Common myeloid progenitor, CD34-positive (primary cell): ENCODE data around the gene C11orf71.

Source experiments
- CTCF ChIA-PET: fragments of 350-600 bp; sonication (Branson Sonifier 250); formaldehyde crosslinking; loops from one replicate; lab custom pipeline; 2021; ENCODE audit warnings: antibody characterized with exemption; lab: Charles Lee
- POLR2A ChIA-PET: fragments of 350-600 bp; sonication (Branson Sonifier 250); formaldehyde crosslinking; loops from one replicate; lab custom pipeline; 2021; ENCODE audit warnings: antibody characterized with exemption; lab: Charles Lee
- DNase-seq, 3 donors: peaks; one replicate each; pipeline versions ENCODE4 v3.0.0 to v3.0.0-alpha.2; 2013
- H3K27ac ChIP-seq, 2 experiments: 1 replicate in 1 of 2; 2 replicates in 1 of 2; pipeline ENCODE4 v1.7.0; 2013; ENCODE audit warnings: inconsistent platforms in 2 of 2, low read length in 2 of 2, mild to moderate bottlenecking in 2 of 2, low read depth in 1 of 2, moderate library complexity in 1 of 2; ENCODE audit not compliant: severe bottlenecking in 2 of 2, insufficient read depth in 1 of 2, poor library complexity in 1 of 2
- H3K27me3 ChIP-seq, 5 experiments: replicated peaks in 2 of 5; 1 replicate in 3 of 5; 2 replicates in 2 of 5; pipeline versions ENCODE4 v1.6.1 to v1.7.0; 2013; ENCODE audit warnings: low read length in 4 of 5, mild to moderate bottlenecking in 2 of 5, moderate library complexity in 2 of 5, inconsistent platforms in 1 of 5; ENCODE audit not compliant: insufficient read depth in 5 of 5, control insufficient read depth in 4 of 5
- H3K36me3 ChIP-seq, 4 experiments: 1 replicate in 2 of 4; 2 replicates in 2 of 4; pipeline versions ENCODE4 v1.6.1 to v1.7.0; 2013; ENCODE audit warnings: low read length in 3 of 4, control low read depth in 1 of 4, mild to moderate bottlenecking in 1 of 4; ENCODE audit not compliant: control insufficient read depth in 4 of 4, insufficient read depth in 4 of 4
- H3K4me1 ChIP-seq, 4 experiments: 1 replicate in 3 of 4; 2 replicates in 1 of 4; pipeline versions ENCODE4 v1.6.1 to v1.7.1; 2013; ENCODE audit warnings: low read length in 3 of 4, mild to moderate bottlenecking in 3 of 4, control low read depth in 1 of 4, inconsistent platforms in 1 of 4, moderate library complexity in 1 of 4; ENCODE audit not compliant: control insufficient read depth in 4 of 4, insufficient read depth in 4 of 4; ENCODE audit errors: control extremely low read depth in 1 of 4
- H3K4me3 ChIP-seq, 7 experiments: 1 replicate in 4 of 7; 2 replicates in 3 of 7; pipeline versions ENCODE4 v1.5.1 to v1.7.0; 2013; ENCODE audit warnings: mild to moderate bottlenecking in 7 of 7, low read length in 6 of 7, moderate library complexity in 6 of 7, inconsistent platforms in 2 of 7, low read depth in 2 of 7, control low read depth in 1 of 7; ENCODE audit not compliant: insufficient read depth in 4 of 7, control insufficient read depth in 1 of 7; ENCODE audit errors: extremely low read depth in 1 of 7
- H3K9me3 ChIP-seq, 5 experiments: 1 replicate in 4 of 5; 2 replicates in 1 of 5; pipeline versions ENCODE4 v1.6.1 to v1.7.1; 2013; ENCODE audit warnings: low read length in 4 of 5, mild to moderate bottlenecking in 2 of 5, inconsistent platforms in 1 of 5, low read depth in 1 of 5, moderate library complexity in 1 of 5; ENCODE audit not compliant: control insufficient read depth in 4 of 5, insufficient read depth in 2 of 5; ENCODE audit errors: control extremely low read depth in 1 of 5
- WGBS: methylation state at CpG from one replicate; pipeline ENCODE4 v1.1.5; 2013; ENCODE audit not compliant: insufficient coverage; 5-methylcytosine and 5-hydroxymethylcytosine counted together

The C11orf71 gene

DNA sequence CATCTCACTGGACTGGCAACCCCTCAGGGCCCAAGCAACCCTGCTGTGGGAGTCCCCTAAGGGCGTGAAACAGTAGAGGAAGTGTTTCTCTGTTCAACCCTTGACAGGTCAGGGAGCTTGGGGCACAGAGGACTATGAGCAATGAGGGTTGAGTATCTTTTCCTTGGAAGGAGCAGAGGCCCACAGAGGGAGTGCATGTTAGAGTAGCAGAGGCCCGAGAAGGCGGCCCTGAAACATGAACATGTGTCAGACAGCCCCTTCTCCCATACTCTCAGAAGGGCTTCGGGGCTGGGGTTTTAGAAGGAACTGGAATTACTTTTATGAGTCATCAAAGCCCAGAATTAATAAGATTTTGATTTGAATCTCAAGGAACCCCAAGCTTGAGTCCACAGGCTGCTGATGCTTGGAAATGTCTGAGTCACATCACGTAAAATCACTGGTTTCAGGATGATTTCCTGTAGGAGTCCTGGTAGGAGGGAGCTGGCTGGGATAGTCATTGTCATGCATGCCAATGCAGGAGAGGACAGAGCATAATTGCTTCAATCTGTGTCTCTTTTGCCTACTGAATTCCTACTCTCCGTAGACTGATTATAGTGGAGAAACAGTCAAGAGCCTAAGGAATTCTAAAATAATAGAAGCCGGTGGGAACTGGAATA lies 22.6 kb downstream of the C11orf71 start:
- DNase-seq, result no peak
- ChIA-PET CTCF (no interaction called here), POLR2A (no interaction called here)
- 89% methylated on average over 4 of the region's 7 CpGs for WGBS
- H3K27me3 ChIP-seq, result peaks cover 0 to 25% (median 2%) of the 10 kb centered on the region in 5 experiments
- no peak overlapping the region for H3K4me3 ChIP-seq
- H3K36me3 ChIP-seq, result no peaks in the 10 kb centered on the region
- no peaks in the 10 kb centered on the region for H3K4me1 ChIP-seq
- no peak overlapping the region for H3K27ac ChIP-seq
- no peaks in the 10 kb centered on the region for H3K9me3 ChIP-seq

- CTCF ChIA-PET, result no interaction called here
- Histone ChIP-seq H3K36me3 (no peaks in the 10 kb centered on the region), H3K9me3 (no peaks in the 10 kb centered on the region), H3K27ac (no peak overlapping the region), H3K4me3 (no peak overlapping the region), H3K27me3 (peaks cover 0 to 23% (median 2%) of the 10 kb centered on the region in 5 experiments), H3K4me1 (no peaks in the 10 kb centered on the region)
- WGBS, result 100% methylated on average over 1 of the region's 3 CpGs
- DNase-seq, result no peak
- POLR2A ChIA-PET, result no interaction called here
Measured at GRCh38 chr11:114375052-114375451, 25.3 kb downstream of the C11orf71 start.

- Histone ChIP-seq H3K4me3 (no peak overlapping the region), H3K27me3 (peaks cover 0 to 11% (median 2%) of the 10 kb centered on the region in 5 experiments), H3K27ac (no peak overlapping the region), H3K9me3 (no peaks in the 10 kb centered on the region), H3K36me3 (no peaks in the 10 kb centered on the region), H3K4me1 (no peaks in the 10 kb centered on the region)
- DNase-seq, result no peak
- CTCF ChIA-PET, result interaction anchor here (1.3 kb wide), 1 partner anchor 10 kb away, joined by 3 read pairs; no protein-coding TSS in a partner anchor
- 100% methylated on average over 3 of the region's 5 CpGs for WGBS
- POLR2A ChIA-PET, result interaction anchor here (0.7 kb wide), 1 partner anchor 10 kb away, joined by 4 read pairs; no protein-coding TSS in a partner anchor
Measured at GRCh38 chr11:114368918-114369680, 31.2 kb downstream of the C11orf71 start.

GRCh38 chr11:114367244-114367957 lies 32.9 kb downstream of the C11orf71 start:
- Histone ChIP-seq H3K27ac (no peak overlapping the region), H3K36me3 (no peaks in the 10 kb centered on the region), H3K4me1 (no peaks in the 10 kb centered on the region), H3K27me3 (peaks cover 0 to 11% (median 2%) of the 10 kb centered on the region in 5 experiments), H3K4me3 (no peak overlapping the region), H3K9me3 (no peaks in the 10 kb centered on the region)
- ChIA-PET CTCF (interaction anchor here (0.9 to 1.1 kb wide), 2 partner anchors 20 to 27 kb away, joined by 3 read pairs; no protein-coding TSS in a partner anchor), POLR2A (no interaction called here)
- 95% methylated on average over 6 of the region's 9 CpGs for WGBS
- DNase-seq, result no peak

GRCh38 chr11:114366331-114367243 lies 33.7 kb downstream of the C11orf71 start:
- 97% methylated on average over 12 of the region's 13 CpGs for WGBS
- H3K27ac ChIP-seq, result no peak overlapping the region

DNA sequence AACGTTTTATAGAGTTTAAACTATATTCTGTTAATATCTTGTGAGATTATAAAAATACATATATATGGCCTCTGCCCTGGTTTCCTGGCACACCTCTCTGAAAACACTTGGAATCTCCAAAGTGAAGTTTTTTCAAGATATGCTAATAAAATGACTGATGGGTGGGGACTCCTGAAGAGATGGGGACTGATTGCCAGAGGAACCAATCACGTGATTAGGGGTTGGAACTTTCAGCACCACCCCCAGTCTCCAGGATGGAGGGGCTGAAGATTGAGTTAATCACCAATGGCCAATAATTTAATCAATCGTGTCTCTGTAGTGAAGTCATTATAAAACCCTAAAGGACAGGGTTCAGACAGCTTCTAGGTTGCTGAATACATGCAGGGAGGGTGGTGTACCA lies 37.4 kb downstream of the C11orf71 start:
- WGBS, result 100% methylated on average over 2 of the region's 3 CpGs
- DNase-seq, result no peak
- POLR2A ChIA-PET, result no interaction called here
- Histone ChIP-seq H3K4me3 (no peak overlapping the region), H3K9me3 (no peaks in the 10 kb centered on the region), H3K36me3 (no peaks in the 10 kb centered on the region), H3K27ac (no peak overlapping the region), H3K4me1 (peaks cover 0 to 5% (median 2%) of the 10 kb centered on the region in 4 experiments), H3K27me3 (peaks cover 0 to 10% (median 2%) of the 10 kb centered on the region in 5 experiments)
- CTCF ChIA-PET, result no interaction called here

More at GRCh38 chr11:114366331-114367243, 33.7 kb downstream of the C11orf71 start:
- H3K9me3 ChIP-seq, result no peaks in the 10 kb centered on the region
- POLR2A ChIA-PET, result no interaction called here
- peaks cover 0 to 11% (median 2%) of the 10 kb centered on the region in 5 experiments for H3K27me3 ChIP-seq
- CTCF ChIA-PET, result no interaction called here
- no peaks in the 10 kb centered on the region for H3K36me3 ChIP-seq
- DNase-seq, result no peak
- H3K4me3 ChIP-seq, result no peak overlapping the region
- H3K4me1 ChIP-seq, result no peaks in the 10 kb centered on the region
